ENCODE data around the gene RAB24.
"Not testable (repeated sequence)": the region's sequence is repeated elsewhere in the genome, so short reads cannot be mapped to it uniquely, and the experiment has no call there.

The RAB24 gene

GRCh38 chr5:177310757-177311391 is 7.4 kb upstream of the RAB24 start:
- DNase-seq, result no peak

GRCh38 chr5:177310332-177310731 is 6.8 kb upstream of the RAB24 start:
- DNase-seq, result no peak

- DNase-seq, result no peak
Observed at GRCh38 chr5:177309351-177310191, 6.1 kb upstream of the RAB24 start.

- no peak for DNase-seq
Observed at GRCh38 chr5:177308740-177309139, 5.2 kb upstream of the RAB24 start.

- DNase-seq, result no peak
Observed at GRCh38 chr5:177307544-177308363, 4.2 kb upstream of the RAB24 start.

- no peak for DNase-seq
Observed at GRCh38 chr5:177306674-177307543, 3.4 kb upstream of the RAB24 start.

- DNase-seq, result not testable (repeated sequence)
Observed at GRCh38 chr5:177306103-177306640, 2.7 kb upstream of the RAB24 start.

GRCh38 chr5:177304392-177305119 is 1.0 kb upstream of the RAB24 start:
- DNase-seq, result no peak

GRCh38 chr5:177303925-177304391 is 439 bp upstream of the RAB24 start:
- no peak for DNase-seq

GRCh38 chr5:177302354-177303110 is 987 bp downstream of the RAB24 start:
- no peak for DNase-seq

GRCh38 chr5:177301503-177302165 is 1.9 kb downstream of the RAB24 start:
- peak in 1 of 2 experiments; percentile 4 for DNase-seq

- DNase-seq, result no peak
Observed at GRCh38 chr5:177300951-177301350, 2.6 kb downstream of the RAB24 start.

- no peak for DNase-seq
Observed at GRCh38 chr5:177300236-177300880, 3.2 kb downstream of the RAB24 start.

GRCh38 chr5:177299697-177300096 is 3.8 kb downstream of the RAB24 start:
- no peak for DNase-seq

GRCh38 chr5:177297922-177298321 is 5.6 kb downstream of the RAB24 start:
- no peak for DNase-seq

- DNase-seq, result no peak
Observed at GRCh38 chr5:177296581-177296980, 6.9 kb downstream of the RAB24 start.

- DNase-seq, result no peak
Observed at GRCh38 chr5:177295924-177296323, 7.6 kb downstream of the RAB24 start.

GRCh38 chr5:177294632-177295031 is 8.9 kb downstream of the RAB24 start:
- DNase-seq, result no peak

GRCh38 chr5:177293819-177294581 is 9.5 kb downstream of the RAB24 start:
- DNase-seq, result no peak

All from cerebellar nuclear complex (tissue), 1 donor.